HepG2 (cell line): ENCODE results near the gene TXNDC11. TPM values are rescaled to one million over a fixed set of nuclear protein-coding genes. Genes with fewer than 3 reads are reported as not detected.

Experiments
- ATF5 ChIP-seq: sonication (generic); formaldehyde crosslinking; IDR thresholded peaks from 2 replicates; pipeline ENCODE4 v1.4.0; 2020; ENCODE audit warnings: mild to moderate bottlenecking, low read depth, missing genetic modification reagents
- ATM ChIP-seq: fragments of 450-650 bp; IDR thresholded peaks from 2 replicates; pipeline ENCODE4 v1.7.1; 2017; ENCODE audit warnings: mild to moderate bottlenecking, borderline replicate concordance
- E2F2 ChIP-seq: sonication (generic); formaldehyde crosslinking; IDR thresholded peaks from 2 replicates; pipeline ENCODE4 v1.4.0; 2020; ENCODE audit warnings: missing genetic modification reagents, borderline replicate concordance
- KMT2B ChIP-seq: IDR thresholded peaks from 2 replicates; pipeline ENCODE4 v1.6.1; 2016; ENCODE audit warnings: missing genetic modification reagents, missing compliant biosample characterization
- MATR3 ChIP-seq: sonication (generic); formaldehyde crosslinking; IDR thresholded peaks from 2 replicates; pipeline ENCODE4 v1.4.0; 2020; ENCODE audit warnings: missing genetic modification reagents
- MZF1 ChIP-seq: sonication (generic); formaldehyde crosslinking; IDR thresholded peaks from 2 replicates; pipeline ENCODE4 v1.8.1; 2023; ENCODE audit warnings: mild to moderate bottlenecking, missing genetic modification reagents, borderline replicate concordance
- RFX3 ChIP-seq: IDR thresholded peaks from 2 replicates; pipeline ENCODE4 v1.6.1; 2016; ENCODE audit warnings: missing biosample characterization, missing genetic modification reagents
- YEATS4 ChIP-seq: sonication (generic); formaldehyde crosslinking; IDR thresholded peaks from 2 replicates; pipeline ENCODE4 v1.4.0; 2020; ENCODE audit warnings: missing genetic modification reagents, borderline replicate concordance
- ZBTB3 ChIP-seq: sonication (generic); formaldehyde crosslinking; IDR thresholded peaks from 2 replicates; pipeline ENCODE4 v1.4.0; 2020; ENCODE audit warnings: low read depth, mild to moderate bottlenecking, moderate library complexity, missing genetic modification reagents, borderline replicate concordance
- ZNF33B ChIP-seq: sonication (generic); formaldehyde crosslinking; IDR thresholded peaks from 2 replicates; pipeline ENCODE4 v1.5.1; 2020; ENCODE audit warnings: mild to moderate bottlenecking, missing genetic modification reagents
- ZNF34 ChIP-seq: sonication (generic); formaldehyde crosslinking; IDR thresholded peaks from 2 replicates; pipeline ENCODE4 v1.4.0; 2020; ENCODE audit warnings: mild to moderate bottlenecking, missing genetic modification reagents, borderline replicate concordance
- ZNF350 ChIP-seq: sonication (generic); formaldehyde crosslinking; IDR thresholded peaks from 2 replicates; pipeline ENCODE4 v1.4.0; 2020; ENCODE audit warnings: mild to moderate bottlenecking, low read depth, missing genetic modification reagents, borderline replicate concordance
- ZNF749 ChIP-seq: sonication (generic); formaldehyde crosslinking; IDR thresholded peaks from 2 replicates; pipeline ENCODE4 v1.8.0; 2022; ENCODE audit warnings: mild to moderate bottlenecking, missing genetic modification reagents, moderate library complexity, borderline replicate concordance
- ZNF879 ChIP-seq: sonication (generic); formaldehyde crosslinking; IDR thresholded peaks from 2 replicates; pipeline ENCODE4 v1.8.1; 2023; ENCODE audit warnings: missing genetic modification reagents
- polyA plus RNA-seq, 8 experiments: library from polyadenylated mRNA; depleted of rRNA in 3 of 8; stranded (reverse) in 7 of 8; unstranded in 1 of 8; fragments of >200 nt; fragmentation: Illumina TruSeq in 4 of 8; extraction: Trizol in 4 of 8; gene quantifications; 2 replicates each; pipeline versions ENCODE4 v1.2.1 to v1.2.3, GENCODE V29; 2011 to 2016; ENCODE audit warnings: low read depth in 4 of 8, missing spikeins in 1 of 8, mixed read lengths in 1 of 8; ENCODE audit not compliant: insufficient read depth in 1 of 8
- total RNA-seq, 5 experiments: library from RNA; depleted of rRNA; stranded (reverse); fragments of >200 nt; fragmentation: Illumina TruSeq; extraction: Trizol; gene quantifications; 2 replicates each; pipeline ENCODE4 v1.2.3, GENCODE V29; 2016; ENCODE audit warnings: low read depth in 1 of 5
- TF ChIP-seq, protein P1 (sequence below): sonication (generic); formaldehyde crosslinking; IDR thresholded peaks from 2 replicates; pipeline ENCODE4 v1.4.0; 2020; ENCODE audit warnings: mild to moderate bottlenecking, missing genetic modification reagents, borderline replicate concordance
- TF ChIP-seq, protein P2 (sequence below): sonication (generic); formaldehyde crosslinking; IDR thresholded peaks from 2 replicates; pipeline ENCODE4 v1.4.0; 2020; ENCODE audit warnings: missing genetic modification reagents, borderline replicate concordance

TXNDC11 gene
- total and polyA plus RNA-seq, 2 of the 13 experiments (the other 11 are each of a cell fraction or from before 2014, with no cell fraction given) = 74.9 to 123 TPM

DNA sequence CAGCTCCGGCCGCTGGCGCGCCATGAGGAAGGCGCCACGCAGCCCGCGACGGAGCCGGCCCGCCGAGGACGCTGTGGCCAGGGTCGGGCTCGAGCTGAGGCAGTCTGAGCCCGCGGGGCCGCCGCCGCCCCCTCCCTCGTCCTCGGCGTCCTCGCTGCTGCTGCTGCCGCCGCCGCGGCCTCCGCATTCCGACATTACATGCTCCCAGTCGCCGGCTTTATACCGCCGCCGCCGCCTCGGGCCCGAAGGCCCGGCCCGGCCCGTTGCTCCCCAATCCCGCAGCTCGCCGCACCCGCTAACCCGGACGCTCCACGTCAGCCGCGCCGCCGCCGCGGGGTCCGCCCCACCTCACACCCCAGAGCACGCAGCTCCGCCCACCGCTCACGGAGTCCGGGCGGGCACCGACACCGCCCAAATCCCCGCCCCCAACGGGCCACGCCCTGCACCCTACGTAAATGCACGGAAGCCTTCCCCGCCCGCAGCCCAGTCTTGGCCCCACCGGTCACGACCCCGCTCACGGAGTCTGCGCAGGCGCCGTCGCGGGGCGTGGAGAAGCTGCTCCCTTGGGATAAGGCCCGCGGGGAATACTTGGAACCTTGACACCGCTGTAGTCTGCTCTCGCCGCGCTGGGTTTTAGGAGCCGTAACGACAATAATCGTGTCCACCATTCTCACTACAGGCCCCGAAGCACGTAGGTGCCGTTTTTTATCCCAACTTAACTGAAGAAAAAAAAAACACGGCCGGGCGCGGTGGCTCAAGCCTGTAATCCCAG lies at the start of gene TXNDC11 (continued):
- peak; percentile 95 for TF ChIP-seq YEATS4
- TF ChIP-seq ZNF34 (CRISPR knock-in tag) = peak; percentile 97
- TF ChIP-seq MZF1 = 0 out of 2 replicates have a peak, but pooled peaks have one; percentile 89
- no peak for TF ChIP-seq ATM
- peak; percentile 85; the same call in 1 of the 2 replicates for TF ChIP-seq ZNF879 (CRISPR knock-in tag)
- peak; percentile 84 for TF ChIP-seq ZNF749 (CRISPR knock-in tag)
- TF ChIP-seq, protein P1, sequence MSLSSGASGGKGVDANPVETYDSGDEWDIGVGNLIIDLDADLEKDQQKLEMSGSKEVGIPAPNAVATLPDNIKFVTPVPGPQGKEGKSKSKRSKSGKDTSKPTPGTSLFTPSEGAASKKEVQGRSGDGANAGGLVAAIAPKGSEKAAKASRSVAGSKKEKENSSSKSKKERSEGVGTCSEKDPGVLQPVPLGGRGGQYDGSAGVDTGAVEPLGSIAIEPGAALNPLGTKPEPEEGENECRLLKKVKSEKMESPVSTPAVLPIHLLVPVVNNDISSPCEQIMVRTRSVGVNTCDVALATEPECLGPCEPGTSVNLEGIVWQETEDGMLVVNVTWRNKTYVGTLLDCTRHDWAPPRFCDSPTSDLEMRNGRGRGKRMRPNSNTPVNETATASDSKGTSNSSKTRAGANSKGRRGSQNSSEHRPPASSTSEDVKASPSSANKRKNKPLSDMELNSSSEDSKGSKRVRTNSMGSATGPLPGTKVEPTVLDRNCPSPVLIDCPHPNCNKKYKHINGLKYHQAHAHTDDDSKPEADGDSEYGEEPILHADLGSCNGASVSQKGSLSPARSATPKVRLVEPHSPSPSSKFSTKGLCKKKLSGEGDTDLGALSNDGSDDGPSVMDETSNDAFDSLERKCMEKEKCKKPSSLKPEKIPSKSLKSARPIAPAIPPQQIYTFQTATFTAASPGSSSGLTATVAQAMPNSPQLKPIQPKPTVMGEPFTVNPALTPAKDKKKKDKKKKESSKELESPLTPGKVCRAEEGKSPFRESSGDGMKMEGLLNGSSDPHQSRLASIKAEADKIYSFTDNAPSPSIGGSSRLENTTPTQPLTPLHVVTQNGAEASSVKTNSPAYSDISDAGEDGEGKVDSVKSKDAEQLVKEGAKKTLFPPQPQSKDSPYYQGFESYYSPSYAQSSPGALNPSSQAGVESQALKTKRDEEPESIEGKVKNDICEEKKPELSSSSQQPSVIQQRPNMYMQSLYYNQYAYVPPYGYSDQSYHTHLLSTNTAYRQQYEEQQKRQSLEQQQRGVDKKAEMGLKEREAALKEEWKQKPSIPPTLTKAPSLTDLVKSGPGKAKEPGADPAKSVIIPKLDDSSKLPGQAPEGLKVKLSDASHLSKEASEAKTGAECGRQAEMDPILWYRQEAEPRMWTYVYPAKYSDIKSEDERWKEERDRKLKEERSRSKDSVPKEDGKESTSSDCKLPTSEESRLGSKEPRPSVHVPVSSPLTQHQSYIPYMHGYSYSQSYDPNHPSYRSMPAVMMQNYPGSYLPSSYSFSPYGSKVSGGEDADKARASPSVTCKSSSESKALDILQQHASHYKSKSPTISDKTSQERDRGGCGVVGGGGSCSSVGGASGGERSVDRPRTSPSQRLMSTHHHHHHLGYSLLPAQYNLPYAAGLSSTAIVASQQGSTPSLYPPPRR = peak; percentile 87; the same call in 1 of the 2 replicates
- TF ChIP-seq E2F2 (CRISPR knock-in tag) = no peak; the same call in 1 of the 2 replicates
- peak; percentile 85; the same call in 1 of the 2 replicates for TF ChIP-seq ZNF350 (CRISPR knock-in tag)
- TF ChIP-seq, protein P2, sequence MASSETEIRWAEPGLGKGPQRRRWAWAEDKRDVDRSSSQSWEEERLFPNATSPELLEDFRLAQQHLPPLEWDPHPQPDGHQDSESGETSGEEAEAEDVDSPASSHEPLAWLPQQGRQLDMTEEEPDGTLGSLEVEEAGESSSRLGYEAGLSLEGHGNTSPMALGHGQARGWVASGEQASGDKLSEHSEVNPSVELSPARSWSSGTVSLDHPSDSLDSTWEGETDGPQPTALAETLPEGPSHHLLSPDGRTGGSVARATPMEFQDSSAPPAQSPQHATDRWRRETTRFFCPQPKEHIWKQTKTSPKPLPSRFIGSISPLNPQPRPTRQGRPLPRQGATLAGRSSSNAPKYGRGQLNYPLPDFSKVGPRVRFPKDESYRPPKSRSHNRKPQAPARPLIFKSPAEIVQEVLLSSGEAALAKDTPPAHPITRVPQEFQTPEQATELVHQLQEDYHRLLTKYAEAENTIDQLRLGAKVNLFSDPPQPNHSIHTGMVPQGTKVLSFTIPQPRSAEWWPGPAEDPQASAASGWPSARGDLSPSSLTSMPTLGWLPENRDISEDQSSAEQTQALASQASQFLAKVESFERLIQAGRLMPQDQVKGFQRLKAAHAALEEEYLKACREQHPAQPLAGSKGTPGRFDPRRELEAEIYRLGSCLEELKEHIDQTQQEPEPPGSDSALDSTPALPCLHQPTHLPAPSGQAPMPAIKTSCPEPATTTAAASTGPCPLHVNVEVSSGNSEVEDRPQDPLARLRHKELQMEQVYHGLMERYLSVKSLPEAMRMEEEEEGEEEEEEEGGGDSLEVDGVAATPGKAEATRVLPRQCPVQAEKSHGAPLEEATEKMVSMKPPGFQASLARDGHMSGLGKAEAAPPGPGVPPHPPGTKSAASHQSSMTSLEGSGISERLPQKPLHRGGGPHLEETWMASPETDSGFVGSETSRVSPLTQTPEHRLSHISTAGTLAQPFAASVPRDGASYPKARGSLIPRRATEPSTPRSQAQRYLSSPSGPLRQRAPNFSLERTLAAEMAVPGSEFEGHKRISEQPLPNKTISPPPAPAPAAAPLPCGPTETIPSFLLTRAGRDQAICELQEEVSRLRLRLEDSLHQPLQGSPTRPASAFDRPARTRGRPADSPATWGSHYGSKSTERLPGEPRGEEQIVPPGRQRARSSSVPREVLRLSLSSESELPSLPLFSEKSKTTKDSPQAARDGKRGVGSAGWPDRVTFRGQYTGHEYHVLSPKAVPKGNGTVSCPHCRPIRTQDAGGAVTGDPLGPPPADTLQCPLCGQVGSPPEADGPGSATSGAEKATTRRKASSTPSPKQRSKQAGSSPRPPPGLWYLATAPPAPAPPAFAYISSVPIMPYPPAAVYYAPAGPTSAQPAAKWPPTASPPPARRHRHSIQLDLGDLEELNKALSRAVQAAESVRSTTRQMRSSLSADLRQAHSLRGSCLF (CRISPR knock-in tag) = no peak
- TF ChIP-seq ATF5 (CRISPR knock-in tag) = peak; percentile 70; the same call in 1 of the 2 replicates
- TF ChIP-seq RFX3 (CRISPR knock-in tag) = no peak
- TF ChIP-seq ZBTB3 = peak; percentile 66
- TF ChIP-seq MATR3 = no peak
- no peak; the same call in 1 of the 2 replicates for TF ChIP-seq ZNF33B (CRISPR knock-in tag)
- peak; percentile 29; the same call in 1 of the 2 replicates for TF ChIP-seq KMT2B (CRISPR knock-in tag)
